SH-SY5Y (cell line): Measurements from ENCODE around the gene CAPN5.

Source experiments
- GATA2 ChIP-seq: IDR thresholded peaks from 2 replicates; pipeline ENCODE4 v1.6.1; 2011; ENCODE audit warnings: mild to moderate bottlenecking, low read depth, low read length
- GATA3 ChIP-seq: IDR thresholded peaks from 2 replicates; pipeline ENCODE4 v1.6.1; 2011; ENCODE audit warnings: low read depth, mild to moderate bottlenecking, low read length, moderate library complexity

- no peak for TF ChIP-seq GATA2
- no peak for TF ChIP-seq GATA3
Observed at GRCh38 chr11:77175021-77175842, 108.5 kb downstream of the CAPN5 start.
